HepG2 (cell line): Measurements from ENCODE around the gene ATP13A5.

ENCODE experiments used
- POLR2AphosphoS5 ChIP-seq: IDR thresholded peaks from 2 replicates; pipeline ENCODE4 v1.6.1; 2012; ENCODE audit warnings: low read depth, low read length
- ZNF24 ChIP-seq: fragments of 450-650 bp; IDR thresholded peaks from 2 replicates; pipeline ENCODE4 v1.6.1; 2017; ENCODE audit warnings: antibody characterized with exemption, mild to moderate bottlenecking
- TF ChIP-seq, protein P1 (sequence below): sonication (generic); formaldehyde crosslinking; IDR thresholded peaks from 2 replicates; pipeline ENCODE4 v1.4.0; 2020; ENCODE audit warnings: low read depth, mild to moderate bottlenecking, missing genetic modification reagents
- TF ChIP-seq, protein P2 (sequence below): sonication (generic); formaldehyde crosslinking; IDR thresholded peaks from 2 replicates; pipeline ENCODE4 v1.4.0; 2020; ENCODE audit warnings: missing genetic modification reagents

DNA sequence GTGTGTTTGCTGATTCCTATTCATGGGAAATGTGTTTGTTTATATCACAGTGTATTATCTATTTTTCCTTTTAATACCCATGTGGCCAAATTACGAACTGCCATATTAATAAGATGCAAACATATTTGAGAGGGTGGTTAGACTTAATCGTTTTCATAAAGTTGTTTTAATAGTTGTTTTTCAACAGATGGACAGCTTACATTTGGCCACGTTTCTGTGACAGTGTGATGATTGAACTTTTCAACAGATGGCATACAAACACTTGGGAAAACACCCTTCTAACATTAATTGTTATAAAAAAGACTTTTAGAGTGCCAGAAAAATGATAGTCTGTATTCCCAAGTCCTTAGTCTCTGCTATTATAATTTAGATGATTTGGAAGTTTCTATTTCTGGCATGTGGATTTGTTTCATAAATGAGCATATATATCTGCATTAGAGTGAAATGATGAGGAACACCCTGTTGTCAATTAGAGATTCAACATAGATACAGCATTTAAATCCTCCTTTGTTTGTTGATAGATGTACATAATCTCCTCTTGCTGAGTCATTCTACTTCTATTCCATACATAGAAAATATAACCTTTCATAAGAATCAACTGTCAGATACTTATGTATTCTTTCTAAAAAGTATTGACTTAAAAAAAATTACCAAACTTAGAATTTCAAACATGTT is 124.4 kb downstream of the ATP13A5 start:
- TF ChIP-seq, protein P1, sequence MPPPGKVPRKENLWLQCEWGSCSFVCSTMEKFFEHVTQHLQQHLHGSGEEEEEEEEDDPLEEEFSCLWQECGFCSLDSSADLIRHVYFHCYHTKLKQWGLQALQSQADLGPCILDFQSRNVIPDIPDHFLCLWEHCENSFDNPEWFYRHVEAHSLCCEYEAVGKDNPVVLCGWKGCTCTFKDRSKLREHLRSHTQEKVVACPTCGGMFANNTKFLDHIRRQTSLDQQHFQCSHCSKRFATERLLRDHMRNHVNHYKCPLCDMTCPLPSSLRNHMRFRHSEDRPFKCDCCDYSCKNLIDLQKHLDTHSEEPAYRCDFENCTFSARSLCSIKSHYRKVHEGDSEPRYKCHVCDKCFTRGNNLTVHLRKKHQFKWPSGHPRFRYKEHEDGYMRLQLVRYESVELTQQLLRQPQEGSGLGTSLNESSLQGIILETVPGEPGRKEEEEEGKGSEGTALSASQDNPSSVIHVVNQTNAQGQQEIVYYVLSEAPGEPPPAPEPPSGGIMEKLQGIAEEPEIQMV (CRISPR knock-in tag), result no peak
- TF ChIP-seq, protein P2, sequence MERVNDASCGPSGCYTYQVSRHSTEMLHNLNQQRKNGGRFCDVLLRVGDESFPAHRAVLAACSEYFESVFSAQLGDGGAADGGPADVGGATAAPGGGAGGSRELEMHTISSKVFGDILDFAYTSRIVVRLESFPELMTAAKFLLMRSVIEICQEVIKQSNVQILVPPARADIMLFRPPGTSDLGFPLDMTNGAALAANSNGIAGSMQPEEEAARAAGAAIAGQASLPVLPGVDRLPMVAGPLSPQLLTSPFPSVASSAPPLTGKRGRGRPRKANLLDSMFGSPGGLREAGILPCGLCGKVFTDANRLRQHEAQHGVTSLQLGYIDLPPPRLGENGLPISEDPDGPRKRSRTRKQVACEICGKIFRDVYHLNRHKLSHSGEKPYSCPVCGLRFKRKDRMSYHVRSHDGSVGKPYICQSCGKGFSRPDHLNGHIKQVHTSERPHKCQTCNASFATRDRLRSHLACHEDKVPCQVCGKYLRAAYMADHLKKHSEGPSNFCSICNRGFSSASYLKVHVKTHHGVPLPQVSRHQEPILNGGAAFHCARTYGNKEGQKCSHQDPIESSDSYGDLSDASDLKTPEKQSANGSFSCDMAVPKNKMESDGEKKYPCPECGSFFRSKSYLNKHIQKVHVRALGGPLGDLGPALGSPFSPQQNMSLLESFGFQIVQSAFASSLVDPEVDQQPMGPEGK (CRISPR knock-in tag), result no peak
- no peak for TF ChIP-seq ZNF24
- TF ChIP-seq POLR2AphosphoS5, result no peak
